BE2C (cell line): Measurements from ENCODE around the gene RASAL2.

ENCODE experiments used
- DNase-seq: peaks from one replicate; pipeline ENCODE4 v3.0.0-alpha.2; 2020
- H3K27me3 ChIP-seq: fragments of 250-450 bp; sonication (Bioruptor Pico); 2 replicates; pipeline ENCODE4 v1.5.1; 2020; ENCODE audit warnings: mild to moderate bottlenecking
- H3K36me3 ChIP-seq: fragments of 250-450 bp; sonication (Bioruptor Pico); 2 replicates; pipeline ENCODE4 v1.5.1; 2020; ENCODE audit warnings: mild to moderate bottlenecking
- H3K4me1 ChIP-seq: fragments of 250-450 bp; sonication (Bioruptor Pico); 2 replicates; pipeline ENCODE4 v1.5.1; 2020
- H3K4me3 ChIP-seq: 2 replicates; pipeline ENCODE4 v1.5.1; 2011; ENCODE audit warnings: low read depth, low read length
- H3K9me3 ChIP-seq: fragments of 250-450 bp; sonication (Bioruptor Pico); 2 replicates; pipeline ENCODE4 v1.5.1; 2020
- TF ChIP-seq, protein P1 (sequence below): IDR thresholded peaks from 2 replicates; pipeline ENCODE4 v1.5.1; 2012; ENCODE audit warnings: mild to moderate bottlenecking, low read depth, low read length

The RASAL2 gene

DNA sequence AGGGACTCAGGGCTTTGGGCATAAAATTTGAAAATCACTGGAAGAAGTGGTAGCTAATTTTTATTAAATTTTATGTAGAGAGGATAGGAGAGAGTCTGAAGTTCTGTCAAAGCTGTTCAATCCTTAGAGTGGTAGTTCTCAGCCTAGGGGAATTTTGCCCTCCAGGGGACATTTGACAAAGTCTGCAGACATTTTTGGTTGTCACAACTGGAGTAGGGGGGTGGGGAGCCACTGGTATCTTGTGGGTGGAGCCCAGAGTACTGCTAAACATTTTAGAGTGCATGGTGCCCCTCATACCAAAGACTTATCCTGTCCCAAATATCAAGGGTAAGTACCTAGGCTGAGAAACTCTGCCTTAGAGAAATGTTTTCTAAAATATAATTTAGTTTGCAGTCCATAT, 30.2 kb downstream of the RASAL2 start:
- no peaks in the 10 kb centered on the region for H3K36me3 ChIP-seq
- H3K9me3 ChIP-seq = no peaks in the 10 kb centered on the region
- H3K4me1 ChIP-seq = no peaks in the 10 kb centered on the region
- no peak overlapping the region for H3K4me3 ChIP-seq
- no peak for DNase-seq
- TF ChIP-seq, protein P1, sequence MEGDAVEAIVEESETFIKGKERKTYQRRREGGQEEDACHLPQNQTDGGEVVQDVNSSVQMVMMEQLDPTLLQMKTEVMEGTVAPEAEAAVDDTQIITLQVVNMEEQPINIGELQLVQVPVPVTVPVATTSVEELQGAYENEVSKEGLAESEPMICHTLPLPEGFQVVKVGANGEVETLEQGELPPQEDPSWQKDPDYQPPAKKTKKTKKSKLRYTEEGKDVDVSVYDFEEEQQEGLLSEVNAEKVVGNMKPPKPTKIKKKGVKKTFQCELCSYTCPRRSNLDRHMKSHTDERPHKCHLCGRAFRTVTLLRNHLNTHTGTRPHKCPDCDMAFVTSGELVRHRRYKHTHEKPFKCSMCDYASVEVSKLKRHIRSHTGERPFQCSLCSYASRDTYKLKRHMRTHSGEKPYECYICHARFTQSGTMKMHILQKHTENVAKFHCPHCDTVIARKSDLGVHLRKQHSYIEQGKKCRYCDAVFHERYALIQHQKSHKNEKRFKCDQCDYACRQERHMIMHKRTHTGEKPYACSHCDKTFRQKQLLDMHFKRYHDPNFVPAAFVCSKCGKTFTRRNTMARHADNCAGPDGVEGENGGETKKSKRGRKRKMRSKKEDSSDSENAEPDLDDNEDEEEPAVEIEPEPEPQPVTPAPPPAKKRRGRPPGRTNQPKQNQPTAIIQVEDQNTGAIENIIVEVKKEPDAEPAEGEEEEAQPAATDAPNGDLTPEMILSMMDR = no peak
- H3K27me3 ChIP-seq = no peaks in the 10 kb centered on the region

DNA sequence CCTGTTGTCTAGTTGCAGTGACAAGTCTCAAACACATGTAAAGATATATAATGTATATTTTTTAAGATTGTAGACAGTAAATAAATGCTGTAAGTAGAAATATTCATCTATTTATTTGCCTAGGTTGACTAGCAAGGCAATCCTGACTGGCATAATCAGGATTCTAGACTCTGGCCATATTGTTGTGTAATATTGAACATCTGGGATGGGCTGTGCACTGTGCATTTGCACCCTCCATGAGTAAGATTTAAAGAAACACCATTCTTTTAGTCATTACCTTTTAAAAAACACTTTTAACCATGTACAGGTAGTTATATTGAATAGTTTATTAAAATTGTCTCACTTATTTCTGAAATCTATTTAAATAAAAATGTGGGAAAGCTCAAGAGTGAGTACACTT, 32.4 kb downstream of the RASAL2 start:
- no peaks in the 10 kb centered on the region for H3K36me3 ChIP-seq
- H3K9me3 ChIP-seq = no peaks in the 10 kb centered on the region
- DNase-seq = no peak
- no peaks in the 10 kb centered on the region for H3K27me3 ChIP-seq
- TF ChIP-seq, protein P1 = no peak
- no peaks in the 10 kb centered on the region for H3K4me1 ChIP-seq
- no peak overlapping the region for H3K4me3 ChIP-seq

DNA sequence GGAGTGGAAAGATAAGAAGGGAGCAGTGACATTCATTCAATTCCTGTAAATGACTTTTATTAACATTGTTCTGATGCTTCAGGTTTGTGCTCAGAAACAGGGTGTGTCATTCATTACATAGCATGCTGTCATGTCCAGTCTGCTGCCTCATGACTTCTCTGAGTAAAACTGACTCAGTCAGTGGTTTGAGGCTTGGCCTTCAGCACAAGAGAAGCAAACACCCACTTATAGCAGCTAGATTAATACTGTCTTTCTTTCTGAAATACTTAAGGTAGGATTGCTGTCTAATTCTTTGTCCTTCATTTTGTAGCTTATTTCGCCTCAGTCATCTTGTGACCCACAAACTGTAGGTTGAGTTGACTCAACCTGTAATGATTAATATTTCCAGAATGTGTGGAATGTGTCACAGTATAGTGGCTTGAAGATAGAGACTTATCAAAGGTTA, 32.9 kb downstream of the RASAL2 start:
- no peaks in the 10 kb centered on the region for H3K27me3 ChIP-seq
- DNase-seq = no peak
- H3K4me1 ChIP-seq = no peaks in the 10 kb centered on the region
- H3K4me3 ChIP-seq = no peak overlapping the region
- no peaks in the 10 kb centered on the region for H3K9me3 ChIP-seq
- H3K36me3 ChIP-seq = no peaks in the 10 kb centered on the region
- TF ChIP-seq, protein P1 = no peak

DNA sequence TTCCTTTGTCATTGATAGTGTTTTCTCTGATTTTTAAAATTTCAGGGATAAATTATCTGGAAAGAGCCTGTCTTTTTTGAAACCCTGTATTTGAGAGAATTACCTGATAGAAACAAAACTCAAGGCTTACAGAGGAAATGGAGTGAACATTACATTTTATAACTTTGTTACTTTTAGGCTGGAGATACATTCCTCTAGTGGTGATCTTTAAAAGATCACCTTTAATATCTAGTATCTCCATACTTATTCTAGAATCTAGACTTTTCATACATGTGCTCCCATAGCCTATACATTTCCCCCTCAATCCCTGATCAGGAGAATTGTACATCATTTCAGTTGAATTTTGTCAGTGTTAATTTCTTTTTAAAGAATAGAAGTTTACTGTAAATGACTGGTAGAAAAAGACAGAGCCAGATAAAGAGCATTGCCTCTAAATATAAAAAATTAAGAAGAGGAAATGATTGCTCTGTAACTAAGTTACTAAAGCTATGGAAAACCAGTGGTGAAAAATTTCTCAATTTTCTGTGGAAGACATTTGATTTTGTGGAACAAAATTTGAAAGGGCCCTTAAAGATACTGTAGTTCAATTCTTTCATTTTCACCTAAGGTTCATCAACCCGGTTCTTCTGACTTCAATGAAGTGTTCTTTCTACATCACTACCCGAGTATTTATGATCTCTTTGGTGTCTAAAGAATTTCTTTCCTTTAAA, 33.7 kb downstream of the RASAL2 start:
- DNase-seq = no peak
- TF ChIP-seq, protein P1 = no peak

DNA sequence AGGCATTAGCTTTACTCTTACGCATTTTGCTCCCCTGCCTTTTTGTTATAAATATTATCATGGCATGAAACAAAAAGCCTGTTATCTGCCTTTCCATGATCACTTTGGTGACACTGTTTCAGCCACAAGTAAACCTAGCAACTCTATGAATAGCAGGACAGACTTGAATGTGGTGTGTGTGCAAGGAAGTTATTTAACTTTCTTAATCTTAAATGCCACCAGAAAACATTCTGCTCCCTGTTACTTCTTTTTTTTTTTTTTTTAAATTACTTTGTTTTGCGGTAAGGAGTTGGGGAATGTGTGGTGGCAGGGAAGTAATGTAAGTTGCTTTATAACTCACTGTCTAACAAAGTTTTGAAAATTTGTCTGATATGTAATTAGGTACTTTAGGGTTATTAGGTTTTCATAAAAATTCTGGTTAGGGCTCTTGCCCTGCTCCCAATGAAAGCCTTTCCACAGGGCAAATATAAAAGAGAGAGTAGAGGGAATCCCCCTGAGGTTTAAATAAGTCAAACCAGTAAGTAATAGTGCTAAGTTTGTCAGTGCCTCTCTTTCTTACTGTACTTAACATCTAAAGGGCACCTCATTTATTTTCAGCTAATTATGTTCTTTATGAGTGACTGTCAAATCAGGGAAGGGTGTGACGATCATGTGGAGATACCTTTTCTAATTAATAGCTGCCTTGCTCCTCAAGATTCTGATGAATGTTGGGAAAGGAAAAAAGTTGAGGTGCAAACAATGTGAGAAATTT, 39.5 kb downstream of the RASAL2 start:
- no peak for DNase-seq
- TF ChIP-seq, protein P1 = no peak

More for the DNA sequence above, 33.7 kb downstream of the RASAL2 start:
- Histone ChIP-seq H3K4me1 (no peaks in the 10 kb centered on the region), H3K36me3 (no peaks in the 10 kb centered on the region), H3K9me3 (no peaks in the 10 kb centered on the region), H3K27me3 (no peaks in the 10 kb centered on the region), H3K4me3 (no peak overlapping the region)

DNA sequence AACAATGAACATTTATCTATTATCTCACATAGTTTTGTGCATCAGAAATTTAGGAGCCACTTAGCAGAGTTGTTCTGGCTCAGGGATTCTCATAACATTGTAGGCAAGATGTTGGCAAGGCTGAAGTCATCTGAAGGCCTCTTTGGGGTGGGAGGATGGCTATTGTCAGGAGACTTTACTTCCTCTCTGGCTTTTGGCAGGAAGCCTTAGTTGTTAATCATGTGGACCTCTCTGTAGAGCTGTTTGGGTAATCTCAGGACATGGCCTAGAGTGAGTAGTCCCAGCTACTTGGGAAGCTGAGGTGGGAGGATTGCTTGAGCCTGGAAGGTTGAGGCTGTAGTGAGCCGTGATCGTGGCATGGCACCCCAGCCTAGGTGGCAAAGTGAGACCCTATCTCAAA, 40.2 kb downstream of the RASAL2 start:
- H3K27me3 ChIP-seq = no peaks in the 10 kb centered on the region
- no peaks in the 10 kb centered on the region for H3K36me3 ChIP-seq
- no peaks in the 10 kb centered on the region for H3K9me3 ChIP-seq
- no peaks in the 10 kb centered on the region for H3K4me1 ChIP-seq
- no peak overlapping the region for H3K4me3 ChIP-seq
- TF ChIP-seq, protein P1 = no peak
- DNase-seq = no peak

More for the DNA sequence above, 39.5 kb downstream of the RASAL2 start:
- H3K4me3 ChIP-seq = no peak overlapping the region
- no peaks in the 10 kb centered on the region for H3K36me3 ChIP-seq
- no peaks in the 10 kb centered on the region for H3K4me1 ChIP-seq
- H3K27me3 ChIP-seq = no peaks in the 10 kb centered on the region
- no peaks in the 10 kb centered on the region for H3K9me3 ChIP-seq
